ENCODE data around the gene LTBP2. TPM values are rescaled to one million over a fixed set of nuclear protein-coding genes. Genes with fewer than 3 reads are reported as not detected.
A peak's percentile ranks its signal among the peaks of the same experiment; 100 is the strongest.

The LTBP2 gene
- total RNA-seq, 4 donors from 2014 or later = 19.8 to 51.9 (median 28.8) TPM

GRCh38 chr14:74610866-74611649 is 979 bp downstream of the LTBP2 start:
- Histone ChIP-seq H3K27me3 (peaks cover 16 to 33% (median 17%) of the 10 kb centered on the region in 3 donors), H3K4me1 (peaks cover 7 to 9% of the 10 kb centered on the region in 2 donors), H3K27ac (peak overlapping the region; percentile 35 to 56 (median 50)), H3K36me3 (no peaks in the 10 kb centered on the region), H3K9me3 (no peaks in the 10 kb centered on the region), H3K4me3 (peak overlapping the region; percentile 61 to 96 (median 70))
- TF ChIP-seq POLR2A (IDR thresholded peaks at IDR 0.05) (no peak), CTCF (IDR thresholded peaks at IDR 0.05 in 4 of 5, conservative IDR thresholded peaks at IDR 0.05 in 1 of 5) (no peak)
- DNase-seq = no peak
- ATAC-seq = no peak
- in situ Hi-C loops (cut with MboI; ENCODE audit: low sequenced_read_pairs in 4 of 4) (no loop called here), intact Hi-C loops (cut with DNase I; ENCODE audit: low total_unique reads) (loop anchor here (5.0 kb wide), 2 partner anchors 64 to 249 kb away; no protein-coding TSS in a partner anchor)

GRCh38 chr14:74610199-74610865 is 1.7 kb downstream of the LTBP2 start:
- Histone ChIP-seq H3K36me3 (no peaks in the 10 kb centered on the region), H3K27ac (peak overlapping the region in 1 of 4 donors; percentile 7), H3K4me1 (peaks cover 7 to 14% of the 10 kb centered on the region in 2 donors), H3K27me3 (peaks cover 16 to 30% (median 17%) of the 10 kb centered on the region in 3 donors), H3K9me3 (no peaks in the 10 kb centered on the region), H3K4me3 (peak overlapping the region in 2 of 4 donors; percentile 61 to 68)
- in situ Hi-C loops (cut with MboI; ENCODE audit: low sequenced_read_pairs in 4 of 4) (no loop called here), intact Hi-C loops (cut with DNase I; ENCODE audit: low total_unique reads) (loop anchor here (5.0 kb wide), 2 partner anchors 63 to 248 kb away; no protein-coding TSS in a partner anchor)
- TF ChIP-seq CTCF (IDR thresholded peaks at IDR 0.05 in 4 of 5, conservative IDR thresholded peaks at IDR 0.05 in 1 of 5) = no peak
- no peak for TF ChIP-seq POLR2A (IDR thresholded peaks at IDR 0.05)
- DNase-seq (no peak), ATAC-seq (no peak)

GRCh38 chr14:74609721-74610120 is 2.3 kb downstream of the LTBP2 start:
- Histone ChIP-seq H3K4me3 (peak overlapping the region in 2 of 4 donors; percentile 61 to 68), H3K4me1 (peaks cover 7 to 14% of the 10 kb centered on the region in 2 donors), H3K27ac (no peak overlapping the region), H3K9me3 (no peaks in the 10 kb centered on the region), H3K27me3 (peaks cover 16 to 25% (median 17%) of the 10 kb centered on the region in 3 donors), H3K36me3 (no peaks in the 10 kb centered on the region)
- ATAC-seq (no peak), DNase-seq (no peak)
- in situ Hi-C loops (cut with MboI; ENCODE audit: low sequenced_read_pairs in 4 of 4) = loop anchor here in 2 of 4 donors (5.0 to 10.0 kb wide), 3 partner anchors 105 to 115 kb away; partner anchors contain the start of genes AREL1 (in 1 of the 2), FCF1 (in 1 of the 2), ISCA2 (in 1 of the 2) and NPC2 (in 1 of the 2)
- intact Hi-C loops (cut with DNase I; ENCODE audit: low total_unique reads) = loop anchor here (1.0 to 5.0 kb wide), 6 partner anchors 53 to 247 kb away; partner anchors contain the start of genes AREL1, FCF1 and YLPM1
- TF ChIP-seq POLR2A (IDR thresholded peaks at IDR 0.05) = no peak
- no peak for TF ChIP-seq CTCF (IDR thresholded peaks at IDR 0.05 in 4 of 5, conservative IDR thresholded peaks at IDR 0.05 in 1 of 5)

GRCh38 chr14:74608959-74609611 is 3.0 kb downstream of the LTBP2 start:
- H3K4me3 ChIP-seq = peak overlapping the region in 1 of 4 donors; percentile 61
- peaks cover 7 to 14% of the 10 kb centered on the region in 2 donors for H3K4me1 ChIP-seq
- TF ChIP-seq POLR2A (IDR thresholded peaks at IDR 0.05) (no peak), CTCF (IDR thresholded peaks at IDR 0.05 in 4 of 5, conservative IDR thresholded peaks at IDR 0.05 in 1 of 5) (peak; percentile 89 to 97 (median 91))
- no peaks in the 10 kb centered on the region for H3K36me3 ChIP-seq
- in situ Hi-C loops (cut with MboI; ENCODE audit: low sequenced_read_pairs in 4 of 4) = loop anchor here in 2 of 4 donors (5.0 to 10.0 kb wide), 3 partner anchors 106 to 114 kb away; partner anchors contain the start of genes AREL1 (in 1 of the 2), FCF1 (in 1 of the 2), ISCA2 (in 1 of the 2) and NPC2 (in 1 of the 2)
- DNase-seq (peak; percentile 54 to 74), ATAC-seq (peak; percentile 59 to 68)
- peaks cover 16 to 22% (median 17%) of the 10 kb centered on the region in 3 donors for H3K27me3 ChIP-seq
- no peaks in the 10 kb centered on the region for H3K9me3 ChIP-seq
- intact Hi-C loops (cut with DNase I; ENCODE audit: low total_unique reads) = loop anchor here (1.0 to 2.0 kb wide), 4 partner anchors 54 to 195 kb away; partner anchors contain the start of genes AREL1, FCF1 and YLPM1
- no peak overlapping the region for H3K27ac ChIP-seq
